LNCaP clone FGC (cell line): Measurements from ENCODE around the gene TST.

Experiments
- DNase-seq: peaks from one replicate; pipeline ENCODE4 v3.0.0-alpha.2; 2011; ENCODE audit warnings: low read depth
- H3K4me3 ChIP-seq: 2 replicates; pipeline ENCODE4 v1.5.1; 2011; ENCODE audit warnings: mild to moderate bottlenecking, low read depth, low read length, control low read depth
- CTCF ChIP-seq: IDR thresholded peaks from 2 replicates; pipeline ENCODE4 v1.5.1; 2012; ENCODE audit warnings: mild to moderate bottlenecking; ENCODE audit not compliant: control insufficient read depth, insufficient read depth; ENCODE audit errors: extremely low read depth

Gene TST

GRCh38 chr22:37018086-37018814, 997 bp downstream of the TST start:
- peak overlapping the region; percentile 75 for H3K4me3 ChIP-seq
- DNase-seq = no peak
- no peak for TF ChIP-seq CTCF

- H3K4me3 ChIP-seq = no peak overlapping the region
- no peak for DNase-seq
- TF ChIP-seq CTCF = no peak
Observed at GRCh38 chr22:37017356-37017755, 1.9 kb downstream of the TST start.

GRCh38 chr22:37016134-37016910, 2.9 kb downstream of the TST start:
- no peak for TF ChIP-seq CTCF
- DNase-seq = no peak
- H3K4me3 ChIP-seq = no peak overlapping the region

GRCh38 chr22:37015587-37015878, 3.7 kb downstream of the TST start:
- TF ChIP-seq CTCF = no peak

GRCh38 chr22:37014835-37015586, 4.2 kb downstream of the TST start:
- DNase-seq = no peak
- no peak overlapping the region for H3K4me3 ChIP-seq
- no peak for TF ChIP-seq CTCF

More at GRCh38 chr22:37015587-37015878, 3.7 kb downstream of the TST start:
- no peak for DNase-seq
- H3K4me3 ChIP-seq = no peak overlapping the region

GRCh38 chr22:37014415-37014806, 4.8 kb downstream of the TST start:
- no peak for TF ChIP-seq CTCF
- no peak for DNase-seq
- no peak overlapping the region for H3K4me3 ChIP-seq
